Choroid plexus epithelial cell (primary cell): ENCODE results near the gene FABP6.
"Not testable (repeated sequence)": the region's sequence is repeated elsewhere in the genome, so short reads cannot be mapped to it uniquely, and the experiment has no call there.

Experiments used
- DNase-seq: peaks from one replicate; pipeline ENCODE4 v3.0.0-alpha.2; 2010; ENCODE audit warnings: low read depth
- H3K4me3 ChIP-seq: 2 replicates; pipeline ENCODE4 v1.5.1; 2011; ENCODE audit warnings: low read depth, mild to moderate bottlenecking, control low read depth, low read length, moderate library complexity
- CTCF ChIP-seq: conservative IDR thresholded peaks from 2 replicates; pipeline ENCODE4 v1.5.1; 2011; ENCODE audit warnings: low read depth, mild to moderate bottlenecking, control low read depth, inconsistent platforms, low read length, moderate library complexity

FABP6 gene

DNA sequence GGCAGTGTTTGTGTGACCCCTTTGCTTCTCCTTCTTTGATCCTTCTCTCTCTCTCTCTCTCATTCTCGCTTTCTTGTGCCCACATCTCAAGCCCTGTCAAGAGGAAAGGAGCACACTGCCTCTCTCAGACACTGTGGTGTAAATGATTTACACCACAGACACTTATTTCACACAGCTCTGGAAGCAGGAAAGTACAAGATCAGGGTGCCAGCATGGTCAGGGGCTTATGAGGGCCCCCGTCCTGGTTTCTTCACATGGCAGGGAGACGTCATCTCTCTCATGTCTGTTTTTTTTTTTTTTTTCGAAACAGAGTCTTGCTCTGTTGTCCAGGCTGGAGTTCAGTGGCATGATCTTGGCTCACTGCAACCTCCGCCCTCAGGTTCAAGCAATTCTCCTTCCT is 6.4 kb downstream of the FABP6 start:
- DNase-seq: no peak
- TF ChIP-seq CTCF: no peak
- H3K4me3 ChIP-seq: no peak overlapping the region

DNA sequence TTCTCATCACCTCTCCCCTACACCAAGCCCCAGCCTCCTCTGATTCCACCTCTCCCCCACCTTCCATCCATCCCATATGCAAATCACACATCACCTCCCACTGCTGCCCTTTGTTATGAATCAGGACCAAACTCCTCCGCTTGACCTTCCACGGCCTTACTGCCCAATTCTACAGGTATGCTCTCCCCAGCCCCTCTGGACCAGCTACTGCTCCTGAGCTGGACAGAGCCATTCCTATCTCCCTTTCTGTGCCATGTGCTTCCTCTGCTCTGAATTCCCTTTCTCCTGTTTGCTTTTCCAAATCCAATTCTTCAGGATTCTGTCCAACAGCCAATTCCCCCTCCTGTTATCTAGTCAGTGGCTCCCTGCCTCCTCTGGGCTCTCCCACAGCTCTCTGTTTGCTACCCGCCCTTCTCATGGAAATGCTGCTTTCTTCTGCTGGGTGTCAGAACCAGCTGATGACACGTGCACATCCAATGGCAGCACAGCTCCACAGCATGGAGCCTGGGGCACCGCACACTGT is 8.3 kb downstream of the FABP6 start:
- H3K4me3 ChIP-seq: no peak overlapping the region
- TF ChIP-seq CTCF: no peak
- DNase-seq: no peak

GRCh38 chr5:160240350-160240749 is 11.0 kb downstream of the FABP6 start:
- no peak for DNase-seq
- no peak overlapping the region for H3K4me3 ChIP-seq
- no peak for TF ChIP-seq CTCF

DNA sequence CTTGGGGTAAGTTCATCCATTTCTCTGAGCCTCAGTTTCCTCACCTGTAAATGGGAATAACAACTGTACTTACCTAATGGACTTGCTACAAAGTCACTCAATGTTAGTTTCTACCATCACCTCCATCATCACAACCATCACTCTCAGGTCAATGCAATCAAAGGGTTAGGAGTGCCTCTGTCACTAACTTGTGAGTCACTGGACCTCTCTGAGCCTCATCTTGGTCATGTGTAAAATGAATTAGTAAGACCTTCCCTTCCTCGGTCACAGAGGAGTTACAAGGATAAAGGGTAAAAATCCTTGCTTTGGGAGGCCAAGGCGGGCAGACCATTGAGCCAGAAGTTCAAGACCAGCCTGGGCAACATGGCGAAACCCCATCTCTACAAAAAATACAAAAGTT is 12.8 kb downstream of the FABP6 start:
- no peak for DNase-seq
- TF ChIP-seq CTCF: no peak
- no peak overlapping the region for H3K4me3 ChIP-seq

DNA sequence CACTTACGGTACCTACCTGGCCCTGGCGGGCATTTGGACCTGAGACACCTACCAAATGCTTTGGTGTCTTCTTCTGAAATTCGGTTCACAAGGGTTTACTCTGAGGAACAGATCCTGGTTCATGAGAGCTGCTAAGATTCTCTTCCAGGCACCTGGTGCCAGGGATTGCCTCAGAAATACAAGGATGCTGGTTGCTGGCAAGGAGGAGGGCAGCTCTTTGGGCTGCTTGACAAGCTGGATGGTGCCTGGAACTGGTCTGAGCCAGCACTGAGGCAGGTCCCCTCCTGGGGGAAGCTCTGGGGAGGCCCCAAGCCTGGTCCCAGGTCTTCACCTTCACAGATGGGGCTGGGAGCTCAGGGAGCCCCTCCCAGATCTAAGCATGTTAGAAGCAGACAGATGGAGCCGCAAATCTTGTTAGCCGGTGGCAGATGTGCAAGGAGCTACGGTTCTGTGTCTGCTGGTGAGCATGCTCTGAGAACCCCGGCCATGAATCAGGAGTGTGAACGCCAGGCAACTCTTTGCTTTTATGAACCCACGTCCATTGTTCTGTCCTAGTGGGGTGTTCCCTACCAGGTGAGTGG is 16.3 kb downstream of the FABP6 start:
- no peak for DNase-seq
- TF ChIP-seq CTCF: no peak
- no peak overlapping the region for H3K4me3 ChIP-seq

DNA sequence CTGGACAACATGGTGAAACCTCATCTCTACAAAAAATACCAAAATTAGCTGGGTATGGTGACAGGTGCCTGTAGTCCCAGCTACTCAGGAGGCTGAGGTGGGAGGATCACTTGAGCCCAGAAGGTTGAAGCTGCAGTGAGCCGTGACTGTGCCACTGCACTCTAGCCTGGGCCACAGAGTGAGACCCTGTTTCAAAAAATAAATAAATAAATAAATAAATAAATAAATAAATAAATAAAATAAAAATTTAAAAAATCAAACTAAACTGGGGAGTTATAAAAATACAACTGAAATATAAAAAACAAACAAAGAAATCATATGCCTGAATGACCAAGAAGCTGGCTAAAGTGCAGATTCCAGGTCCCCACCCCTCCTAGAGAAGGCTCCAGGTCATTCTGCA is 20.3 kb downstream of the FABP6 start:
- not testable (repeated sequence) for H3K4me3 ChIP-seq

GRCh38 chr5:160250226-160250625 is 20.9 kb downstream of the FABP6 start:
- DNase-seq: no peak
- H3K4me3 ChIP-seq: no peak overlapping the region
- no peak for TF ChIP-seq CTCF

More for the DNA sequence above, 20.3 kb downstream of the FABP6 start:
- not testable (repeated sequence) for DNase-seq
